ENCODE measurements around the gene ERAS.

ERAS gene

GRCh38 chrX:48826135-48826875, at the start of gene ERAS:
TSS of gene ERAS (plus strand) at chrX:48826513. CDS start at chrX:48829124, 2,611 bp downstream.
- DNase-seq (ENCODE audit: low spot score): no peak
- FAIRE-seq: no peak

GRCh38 chrX:48776818-48777439, 49.4 kb upstream of the ERAS start:
- DNase-seq (ENCODE audit: low spot score) (no peak), FAIRE-seq (no peak)

GRCh38 chrX:48779399-48779798, 46.9 kb upstream of the ERAS start:
- no peak for FAIRE-seq
- DNase-seq (ENCODE audit: low spot score): no peak

- DNase-seq (ENCODE audit: low spot score) (no peak), FAIRE-seq (no peak)
Measured at GRCh38 chrX:48781705-48782104, 44.6 kb upstream of the ERAS start.

GRCh38 chrX:48782216-48782615, 44.1 kb upstream of the ERAS start:
- FAIRE-seq: no peak
- DNase-seq (ENCODE audit: low spot score): no peak

GRCh38 chrX:48782795-48783194, 43.5 kb upstream of the ERAS start:
- FAIRE-seq: no peak
- no peak for DNase-seq (ENCODE audit: low spot score)

- no peak for DNase-seq (ENCODE audit: low spot score)
- FAIRE-seq: no peak
Measured at GRCh38 chrX:48784726-48785125, 41.6 kb upstream of the ERAS start.

GRCh38 chrX:48785186-48785539, 41.1 kb upstream of the ERAS start:
- DNase-seq (ENCODE audit: low spot score) (no peak), FAIRE-seq (no peak)

GRCh38 chrX:48785540-48786214, 40.6 kb upstream of the ERAS start:
- DNase-seq (ENCODE audit: low spot score) (no peak), FAIRE-seq (no peak)

- FAIRE-seq: no peak
- no peak for DNase-seq (ENCODE audit: low spot score)
Measured at GRCh38 chrX:48786341-48786800, 39.9 kb upstream of the ERAS start, which contains the start of gene GATA1. TSS of gene GATA1 (plus strand) at chrX:48786590. CDS start at chrX:48791110, 4,520 bp downstream.

- FAIRE-seq: no peak
- DNase-seq (ENCODE audit: low spot score): no peak
Measured at GRCh38 chrX:48786825-48787504, 39.3 kb upstream of the ERAS start.

GRCh38 chrX:48787505-48788443, 38.5 kb upstream of the ERAS start:
- no peak for FAIRE-seq
- DNase-seq (ENCODE audit: low spot score): no peak

GRCh38 chrX:48789366-48790220, 36.7 kb upstream of the ERAS start:
- FAIRE-seq: no peak
- no peak for DNase-seq (ENCODE audit: low spot score)

- FAIRE-seq (no peak), DNase-seq (ENCODE audit: low spot score) (no peak)
Measured at GRCh38 chrX:48790477-48790876, 35.8 kb upstream of the ERAS start.

GRCh38 chrX:48791063-48791820, 35.1 kb upstream of the ERAS start:
- DNase-seq (ENCODE audit: low spot score): no peak
- no peak for FAIRE-seq

- FAIRE-seq: no peak
- no peak for DNase-seq (ENCODE audit: low spot score)
Measured at GRCh38 chrX:48792219-48792618, 34.1 kb upstream of the ERAS start.

- DNase-seq (ENCODE audit: low spot score): no peak
- no peak for FAIRE-seq
Measured at GRCh38 chrX:48793935-48794334, 32.4 kb upstream of the ERAS start.

- DNase-seq (ENCODE audit: low spot score) (no peak), FAIRE-seq (no peak)
Measured at GRCh38 chrX:48794340-48794910, 31.9 kb upstream of the ERAS start.

Measured in urothelium cell line (cell line).